HCEC 1CT (cell line): ENCODE data around the gene NFIA.
"Not testable (repeated sequence)": the region's sequence is repeated elsewhere in the genome, so short reads cannot be mapped to it uniquely, and the experiment has no call there.

Experiments used
- DNase-seq: peaks from one replicate; pipeline ENCODE4 v3.0.0-alpha.2; 2017

The NFIA gene

DNA sequence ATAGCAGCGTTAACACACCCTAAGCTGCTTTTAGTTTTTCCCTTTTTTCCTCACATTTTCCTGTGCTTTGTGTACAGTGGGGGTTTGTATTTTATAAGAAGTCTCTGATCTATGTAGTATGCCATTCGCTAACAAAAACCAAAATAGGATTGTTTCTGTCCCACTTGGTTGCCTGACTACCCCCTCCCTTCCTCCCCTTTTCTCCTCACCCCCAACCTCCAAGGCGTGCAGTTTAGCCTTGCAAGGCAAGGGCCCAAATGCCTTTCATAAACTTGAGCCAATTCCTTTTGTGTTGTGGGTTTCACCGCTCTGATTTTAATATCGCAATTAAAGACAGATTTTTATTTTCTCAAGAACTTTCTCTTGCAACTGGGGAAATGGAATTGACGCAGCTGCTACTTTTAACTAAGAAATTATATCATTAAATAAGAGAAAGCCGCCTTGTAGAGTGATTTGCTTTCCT lies 365.6 kb downstream of the NFIA start:
- DNase-seq: no peak

DNA sequence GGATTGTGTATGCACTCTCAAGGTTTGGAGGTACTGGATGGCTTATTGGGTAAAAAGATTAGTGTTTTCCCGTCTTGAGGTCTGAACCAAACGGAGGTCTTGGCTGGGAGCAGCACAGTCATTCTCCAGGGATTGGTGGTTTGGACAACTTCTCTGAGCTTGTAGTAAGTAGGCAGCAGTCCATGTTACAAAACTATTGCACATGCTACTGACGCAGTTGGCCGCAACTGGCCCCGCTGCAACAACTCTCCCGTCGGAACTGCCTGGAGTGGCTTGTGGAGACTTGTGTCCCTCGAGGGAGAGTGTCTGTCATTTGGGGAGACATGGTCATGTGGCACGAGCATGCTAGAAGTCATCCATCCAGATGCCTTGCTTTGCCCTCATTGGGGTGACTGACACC lies 366.6 kb downstream of the NFIA start:
- DNase-seq: no peak

DNA sequence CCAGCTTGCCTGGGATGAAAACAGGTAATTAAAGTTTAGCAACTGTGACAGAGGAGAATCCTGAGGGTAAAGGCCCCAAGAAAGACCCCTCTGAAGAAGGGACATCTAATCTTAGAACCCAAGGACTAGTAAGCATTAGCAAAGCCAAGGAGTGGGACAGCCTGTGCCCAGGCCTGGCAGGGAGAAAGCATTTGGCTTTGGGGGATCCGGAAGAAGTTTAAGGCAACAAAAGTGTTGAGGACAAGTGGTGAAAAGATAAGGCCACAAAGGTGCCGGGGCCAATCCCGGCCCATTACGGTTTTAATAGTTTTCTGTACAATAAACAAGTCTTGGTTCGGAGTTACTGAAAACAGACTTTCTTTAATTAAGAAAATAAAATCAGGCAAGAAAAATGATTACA lies 367.0 kb downstream of the NFIA start:
- no peak for DNase-seq

DNA sequence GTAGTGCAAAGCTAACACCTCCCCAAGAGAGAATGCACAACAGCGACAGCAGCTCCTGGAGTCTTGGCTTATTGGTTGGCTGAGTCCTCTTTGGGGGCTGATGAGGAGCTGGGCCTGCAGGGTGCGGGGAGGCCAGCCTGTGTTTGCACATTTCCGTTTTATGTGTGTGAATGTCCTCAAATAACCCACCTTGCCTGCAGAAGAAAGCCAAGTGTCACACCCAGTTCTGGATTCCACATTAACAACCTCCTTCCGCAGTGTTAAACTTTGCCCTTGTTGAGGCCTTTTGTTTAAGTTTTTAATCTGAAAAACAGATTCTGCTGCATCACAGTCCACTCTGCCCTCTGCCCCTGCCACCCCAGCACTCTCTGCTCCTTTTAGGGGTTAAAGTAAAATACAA lies 368.1 kb downstream of the NFIA start:
- DNase-seq: no peak

DNA sequence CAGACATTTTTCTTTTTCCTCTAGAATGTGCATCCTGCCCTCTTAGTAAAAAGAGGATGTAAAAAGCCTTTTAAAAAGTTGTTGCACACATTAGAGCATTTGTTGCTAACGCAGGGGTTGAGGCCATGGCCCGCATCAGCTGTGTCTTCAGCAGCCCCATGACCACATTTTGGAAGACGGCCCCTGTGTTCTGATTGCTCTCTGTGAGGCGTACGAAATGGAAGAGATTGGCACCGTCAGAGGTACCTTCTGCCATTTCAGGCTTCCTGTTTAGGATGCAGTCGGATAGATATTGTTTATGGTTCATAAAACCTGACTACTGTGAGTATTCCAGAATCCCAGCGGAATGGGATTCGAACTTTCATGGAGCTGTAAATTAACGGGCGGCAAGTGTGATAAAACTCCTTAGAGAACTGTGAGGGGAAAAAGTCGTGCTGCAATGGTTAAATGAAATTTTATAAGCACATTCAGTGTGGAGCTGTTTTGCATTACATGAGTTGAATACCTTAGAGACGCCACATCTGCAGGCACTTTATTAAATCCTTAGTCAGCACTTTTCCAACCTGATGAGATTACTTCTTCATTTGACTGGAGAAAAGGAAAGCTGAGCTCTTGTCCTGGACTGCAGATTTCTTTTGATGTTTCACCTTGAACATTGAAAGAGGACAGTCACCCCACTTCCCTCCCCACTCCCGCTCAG lies 368.7 kb downstream of the NFIA start:
- DNase-seq: no peak

DNA sequence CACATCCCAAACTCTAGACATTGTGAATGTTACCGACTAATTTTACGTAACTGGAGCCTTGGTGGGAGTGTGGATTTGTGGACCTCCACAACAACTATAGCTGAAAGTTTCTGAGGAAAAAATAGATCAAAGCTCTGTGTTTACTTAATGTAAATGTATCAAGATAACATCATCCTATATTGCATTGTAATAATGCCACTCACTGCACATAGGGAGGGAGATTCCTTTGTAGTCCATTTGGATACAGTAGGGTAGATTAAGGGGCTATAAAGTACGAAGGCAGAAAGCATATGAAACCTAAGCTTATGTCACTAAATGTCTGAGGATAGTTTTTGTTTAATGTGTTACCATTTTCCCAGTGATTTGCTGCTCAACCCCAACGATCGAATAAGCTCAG lies 369.2 kb downstream of the NFIA start:
- no peak for DNase-seq

DNA sequence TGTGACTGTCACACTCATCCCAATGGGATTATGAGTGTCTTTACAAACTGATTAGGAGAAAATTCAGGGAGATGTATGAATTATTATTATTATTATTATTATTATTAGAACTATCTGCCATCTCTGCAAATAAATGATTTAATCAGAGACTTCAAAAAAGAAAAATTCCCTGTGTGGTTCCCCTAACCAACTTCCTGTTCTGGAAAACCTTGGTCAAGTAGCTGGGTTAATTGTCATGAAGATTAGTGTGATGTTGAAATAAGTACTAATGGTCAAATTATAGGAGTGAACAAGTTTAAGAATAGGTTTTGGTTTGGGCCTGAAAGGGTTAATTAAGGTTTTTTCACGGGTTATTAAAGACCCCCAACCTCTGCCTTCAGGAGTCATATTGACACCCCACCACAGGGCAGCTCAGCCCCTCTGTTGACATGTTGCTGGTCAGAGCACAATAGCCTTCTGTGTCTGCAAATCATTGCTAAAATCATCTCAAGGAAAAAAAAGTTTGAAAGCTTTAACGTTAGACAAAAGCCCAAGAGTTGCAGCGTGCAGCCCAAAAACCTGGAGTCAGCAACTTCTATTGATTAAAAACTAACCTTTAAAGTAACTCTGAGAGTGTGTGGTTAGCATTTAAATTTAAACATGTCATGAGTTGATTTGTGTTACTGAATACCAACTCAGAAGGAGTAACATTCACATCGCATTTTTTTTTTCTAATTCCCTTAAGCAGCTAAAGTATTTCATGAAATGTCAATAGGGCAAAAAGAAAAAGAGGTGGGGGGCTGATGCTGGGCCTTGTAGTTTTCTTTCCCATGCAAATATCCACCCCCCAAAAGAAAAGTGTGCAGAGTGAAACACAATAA lies 370.0 kb downstream of the NFIA start:
- no peak for DNase-seq

DNA sequence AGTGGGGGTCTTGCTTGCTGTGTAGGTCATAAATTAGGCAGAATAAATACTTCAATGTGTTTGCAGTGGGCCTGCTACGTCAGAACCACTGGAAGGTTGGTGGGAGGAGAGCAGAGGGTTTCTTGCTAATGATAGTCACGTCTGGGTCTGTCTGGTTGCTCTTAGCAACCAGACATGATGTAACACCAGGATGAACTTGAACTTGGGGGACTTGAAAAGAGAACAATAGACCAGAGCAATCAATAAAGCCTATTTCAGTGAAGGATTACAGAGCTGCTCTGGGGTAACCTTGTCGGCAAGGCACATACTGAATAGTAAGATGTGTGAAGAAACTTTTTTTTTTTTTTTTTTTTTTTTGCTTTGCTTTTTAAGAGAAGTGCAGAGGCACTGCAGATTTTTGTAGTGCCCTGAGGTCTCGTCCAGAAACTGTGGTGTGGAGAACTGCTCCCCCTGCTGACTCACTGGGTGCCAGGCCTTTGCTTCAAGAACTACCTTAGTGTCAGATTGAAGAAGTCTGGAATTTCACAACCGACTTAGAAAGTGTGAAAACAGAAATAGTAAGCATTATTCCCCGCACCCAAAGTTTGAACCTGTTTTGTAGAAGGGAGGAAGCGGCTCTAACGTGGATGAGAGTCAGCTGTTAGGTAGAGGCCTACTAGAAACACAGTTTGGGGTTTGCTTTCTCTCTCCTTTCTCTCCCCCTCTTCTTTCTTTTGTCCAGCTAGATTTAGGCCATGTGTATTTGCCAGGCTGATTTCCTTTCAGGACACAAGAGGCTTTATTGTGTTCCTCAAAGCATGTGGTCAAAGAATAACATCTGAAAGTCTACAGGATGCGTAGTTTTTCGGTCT lies 371.0 kb downstream of the NFIA start:
- peak; percentile 86 for DNase-seq

DNA sequence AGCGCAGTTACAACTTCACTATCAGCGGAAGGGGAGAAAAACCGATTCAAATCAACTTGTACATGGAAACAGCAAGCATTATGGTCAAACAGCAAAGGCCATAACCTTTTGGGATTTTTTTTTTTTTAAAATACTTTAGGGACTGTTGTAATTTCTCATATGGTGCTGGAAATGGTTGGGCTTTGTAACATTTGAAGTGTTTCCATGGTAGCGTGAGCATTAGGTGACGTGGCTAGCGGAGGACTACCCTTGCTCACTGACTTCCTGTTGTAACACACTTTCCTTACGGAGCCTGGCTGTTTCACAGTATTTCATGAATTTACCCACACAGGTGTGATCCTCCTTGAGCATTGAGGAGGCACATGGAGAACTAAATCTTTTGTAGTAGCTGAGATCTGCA lies 373.0 kb downstream of the NFIA start:
- DNase-seq: no peak

DNA sequence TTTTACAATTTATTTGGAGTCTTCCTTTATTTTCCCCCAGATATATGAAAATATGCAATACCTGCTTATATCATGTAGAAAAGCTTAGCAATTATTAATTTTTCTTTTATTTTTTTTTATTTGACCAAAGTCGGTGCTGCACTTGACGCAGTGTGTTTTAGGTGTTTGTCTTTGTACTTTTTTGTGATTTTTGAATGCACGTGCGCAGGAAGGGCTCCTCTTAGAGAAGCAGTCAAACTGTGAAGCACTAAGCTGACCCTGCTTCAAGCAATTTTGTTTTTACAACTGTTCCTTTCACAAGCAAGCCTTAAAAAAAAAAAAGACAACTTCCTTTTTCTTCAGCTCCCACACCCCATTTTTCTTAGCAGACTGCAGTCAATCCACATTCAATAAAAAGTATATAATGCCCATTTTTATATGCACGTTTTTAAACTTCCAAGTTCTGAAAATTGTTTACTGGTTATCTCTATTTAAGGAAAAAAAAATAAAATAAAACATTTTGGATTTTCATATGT lies 375.2 kb downstream of the NFIA start:
- DNase-seq: no peak

DNA sequence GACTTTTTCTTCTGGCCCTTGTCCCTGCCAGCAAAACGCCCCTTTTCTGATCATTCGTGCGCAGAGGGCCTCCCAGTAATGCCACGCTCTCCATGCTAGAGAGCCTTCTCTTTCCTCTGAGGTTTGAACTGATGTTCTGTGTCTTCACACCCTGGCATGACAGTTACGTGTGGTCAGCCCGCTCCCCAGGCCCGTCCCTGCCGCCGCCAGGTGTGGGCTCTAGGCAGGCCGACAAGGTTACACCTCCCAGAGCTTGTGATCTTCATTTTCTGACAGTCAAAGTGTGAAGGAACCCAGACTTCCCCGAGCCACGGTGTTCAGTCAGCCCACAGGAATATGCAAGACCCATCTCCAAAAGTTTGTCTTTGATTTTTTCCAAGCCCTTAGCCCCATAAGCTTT lies 377.0 kb downstream of the NFIA start:
- DNase-seq: no peak

DNA sequence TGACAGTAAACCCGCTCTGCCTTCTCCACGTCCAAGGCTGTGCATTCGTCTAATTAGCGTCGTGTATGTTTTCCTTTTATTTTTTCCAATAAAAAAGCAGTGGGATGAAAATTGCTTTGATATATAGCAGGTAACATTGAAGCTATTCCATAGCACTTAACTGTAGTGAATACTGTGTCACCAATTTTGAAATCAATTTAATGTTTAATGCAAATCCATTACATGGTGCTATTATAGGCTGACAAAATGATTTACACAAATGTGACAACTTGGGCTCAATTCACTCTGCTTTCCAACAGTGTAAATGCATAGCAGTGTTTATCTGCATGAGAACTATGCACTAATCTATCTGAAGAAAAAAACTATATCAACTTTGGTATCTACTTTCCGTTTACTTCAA lies 377.8 kb downstream of the NFIA start:
- DNase-seq: no peak

DNA sequence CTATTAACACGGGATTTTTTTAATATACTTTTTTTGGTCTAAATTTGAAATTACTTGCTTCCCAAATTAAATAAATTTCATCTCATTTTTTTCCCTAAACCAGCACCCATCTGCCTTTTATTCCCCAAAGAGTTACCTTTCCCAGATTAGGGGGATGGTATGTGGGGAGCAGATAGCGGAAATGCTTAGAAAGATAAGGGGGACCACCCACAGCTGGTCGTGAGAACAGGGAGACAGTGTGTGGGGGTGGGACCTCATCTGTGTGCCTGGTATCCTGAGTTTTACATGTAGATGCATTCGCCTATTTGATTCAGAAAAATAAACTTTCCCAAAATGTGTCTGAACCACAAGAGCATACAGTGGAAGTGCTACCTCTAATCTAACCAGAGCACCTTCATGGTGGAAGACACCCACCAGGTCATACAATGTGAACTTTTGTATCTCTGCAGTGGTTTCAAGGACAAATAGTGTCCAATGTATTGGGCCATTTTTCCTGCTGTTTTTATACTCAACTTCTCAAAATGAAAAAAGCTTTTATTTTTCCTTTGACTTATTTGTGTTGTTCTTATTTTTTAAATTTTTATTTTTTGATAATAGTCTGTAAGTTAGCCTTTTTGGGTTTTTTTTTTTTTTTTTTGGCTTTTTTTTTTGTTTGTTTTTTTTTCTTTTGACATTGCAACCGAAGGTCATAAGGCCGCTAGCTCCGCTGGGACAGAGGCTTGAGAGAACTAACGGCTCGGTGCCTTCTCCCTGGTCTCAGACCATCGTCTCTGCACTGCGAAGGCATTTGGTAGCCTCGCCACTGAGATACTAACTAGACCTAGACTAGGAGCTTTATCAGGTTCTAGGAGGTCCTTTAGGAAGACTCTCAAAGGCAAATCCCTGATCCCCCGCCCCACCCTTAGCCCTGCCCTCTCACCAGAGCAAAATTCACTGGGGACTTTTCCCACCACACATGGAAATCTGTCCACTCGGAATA lies 379.3 kb downstream of the NFIA start:
- DNase-seq: no peak

DNA sequence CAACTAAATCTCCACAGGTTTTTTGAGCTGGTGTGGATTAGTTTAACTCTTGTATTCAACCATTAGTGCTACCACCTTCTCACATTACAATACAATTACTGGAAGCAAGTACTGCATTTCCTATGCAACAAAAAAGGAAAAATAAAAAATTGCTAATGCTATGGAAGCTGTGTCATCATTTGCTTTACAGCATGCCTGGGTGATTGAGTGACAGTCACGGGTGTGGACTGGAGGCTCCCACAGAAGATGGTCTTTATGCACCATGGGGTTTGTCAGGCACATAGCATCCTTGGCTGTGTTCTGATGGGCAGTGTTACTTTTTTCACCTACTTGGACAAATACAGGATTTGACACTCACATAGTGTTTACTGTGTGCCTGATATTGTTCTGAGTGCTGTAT lies 380.3 kb downstream of the NFIA start:
- DNase-seq: no peak

DNA sequence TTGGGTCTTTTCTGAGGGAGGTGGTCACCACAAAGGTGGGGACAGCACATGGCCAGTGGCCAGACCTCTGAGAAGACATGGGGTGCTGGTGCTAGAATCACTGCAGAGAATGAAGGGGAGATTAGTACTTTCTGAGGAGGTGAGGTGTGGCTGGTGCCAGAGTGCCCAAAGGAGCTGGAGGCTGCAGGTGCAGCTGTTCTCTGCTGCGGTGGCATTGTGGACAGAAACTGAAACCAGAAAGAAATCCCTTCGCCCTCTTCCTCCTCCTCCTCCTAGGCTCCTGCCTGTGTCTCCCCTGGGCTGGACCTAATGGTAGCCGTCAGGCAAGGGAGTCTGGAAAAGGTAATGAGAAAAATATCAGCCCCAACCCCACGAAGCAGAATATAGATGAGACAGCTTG lies 380.9 kb downstream of the NFIA start:
- DNase-seq: no peak

DNA sequence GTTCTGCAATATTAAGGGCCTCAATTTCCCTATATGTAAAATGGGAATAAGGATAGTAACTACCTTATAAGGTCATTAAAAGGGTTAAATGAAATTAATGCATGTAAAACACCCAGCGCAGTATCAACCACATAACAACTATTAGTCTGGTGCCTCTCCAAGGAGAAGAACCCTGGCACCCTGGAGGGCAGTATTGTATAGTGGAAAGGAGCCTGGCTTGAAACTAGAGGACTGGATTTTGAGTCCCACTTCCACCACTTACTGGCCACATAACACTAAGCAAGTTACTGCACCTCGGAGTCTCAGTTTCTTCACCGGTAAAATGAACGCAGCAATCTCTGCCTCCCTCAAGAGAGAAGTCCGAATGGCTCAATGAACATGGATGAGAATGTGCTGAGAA lies 385.5 kb downstream of the NFIA start:
- DNase-seq: not testable (repeated sequence)

DNA sequence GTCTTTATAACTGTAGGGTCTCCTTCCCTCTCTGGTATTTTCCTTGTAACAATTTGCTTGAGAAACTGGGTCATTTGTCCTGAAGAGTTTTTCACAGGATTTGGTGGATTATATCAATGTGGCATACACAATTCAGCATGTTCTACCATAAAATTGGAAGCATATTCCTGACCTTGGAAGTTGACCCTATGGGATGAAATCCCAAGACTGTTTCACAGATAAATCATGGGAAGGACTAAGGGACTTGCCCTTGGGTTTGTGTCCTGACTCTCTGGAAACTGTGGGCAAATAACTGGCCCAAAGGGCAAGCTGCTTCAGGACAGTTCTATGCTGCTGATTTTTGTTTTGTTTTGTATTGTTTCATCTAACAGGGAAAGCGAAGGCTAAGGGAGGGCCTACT lies 387.0 kb downstream of the NFIA start:
- no peak for DNase-seq

DNA sequence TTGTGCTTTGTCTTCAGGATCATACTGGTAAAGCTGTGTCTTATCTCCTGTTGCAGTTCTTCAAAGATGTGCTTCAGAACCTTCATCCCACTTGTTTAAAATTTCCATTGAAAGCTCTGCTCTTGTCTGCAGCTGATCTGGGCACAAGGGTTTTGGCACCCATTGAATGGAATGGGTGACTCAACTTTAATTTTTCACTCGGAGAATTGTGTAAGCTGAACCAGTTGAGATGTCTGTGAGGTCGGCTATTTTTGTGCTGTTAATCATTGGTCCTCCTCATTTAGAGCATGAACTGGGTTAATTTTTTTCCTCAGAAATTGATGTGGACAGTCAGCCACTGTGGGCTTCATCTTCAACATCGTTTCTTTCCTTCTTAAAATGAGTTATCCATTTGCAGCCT lies 390.5 kb downstream of the NFIA start:
- no peak for DNase-seq

DNA sequence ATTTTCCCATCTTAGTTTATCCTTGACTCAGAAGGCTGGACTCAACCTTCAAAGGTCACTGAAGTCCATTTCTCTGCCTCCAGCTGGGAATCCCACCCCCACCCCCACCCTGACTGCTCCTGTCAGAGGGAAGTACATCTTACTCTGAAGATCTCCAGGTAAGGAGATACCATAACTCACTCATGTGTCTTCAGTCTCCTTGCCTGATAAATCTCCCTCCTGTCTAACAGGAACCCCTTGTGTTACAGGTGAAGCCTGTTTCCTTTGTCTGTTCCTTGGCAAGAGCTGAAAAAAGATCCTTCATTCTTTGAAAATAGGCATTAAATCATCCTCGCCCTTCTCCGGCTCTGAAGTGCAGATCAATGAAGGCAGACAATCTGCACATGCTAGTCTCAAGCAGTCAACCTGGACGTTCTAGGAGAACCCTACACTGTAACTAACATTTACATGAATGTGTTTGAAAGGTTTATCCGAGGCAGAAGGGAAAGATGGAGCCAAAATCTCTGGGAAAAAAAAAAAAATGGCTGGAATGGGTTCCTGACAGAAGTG lies 392.0 kb downstream of the NFIA start:
- no peak for DNase-seq

DNA sequence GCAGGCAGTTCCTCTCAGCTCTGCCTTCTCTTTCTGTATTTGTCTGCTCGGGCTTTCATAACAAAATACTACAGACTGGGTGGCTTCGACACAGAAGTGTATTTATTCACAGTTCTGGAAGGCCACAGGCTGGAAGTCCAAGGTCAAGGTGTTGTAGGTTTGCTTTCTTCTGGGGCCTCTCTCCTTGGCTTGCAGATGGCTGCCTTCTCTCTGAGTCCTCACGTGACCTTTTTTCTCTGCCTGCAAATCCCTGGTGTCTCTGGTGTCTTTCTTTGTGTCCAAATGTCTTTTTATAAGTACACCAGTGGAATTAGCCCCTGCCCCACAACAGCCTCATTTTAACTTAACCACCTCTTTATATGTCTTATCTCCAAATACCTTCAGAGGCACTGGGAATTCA lies 392.6 kb downstream of the NFIA start:
- DNase-seq: no peak

DNA sequence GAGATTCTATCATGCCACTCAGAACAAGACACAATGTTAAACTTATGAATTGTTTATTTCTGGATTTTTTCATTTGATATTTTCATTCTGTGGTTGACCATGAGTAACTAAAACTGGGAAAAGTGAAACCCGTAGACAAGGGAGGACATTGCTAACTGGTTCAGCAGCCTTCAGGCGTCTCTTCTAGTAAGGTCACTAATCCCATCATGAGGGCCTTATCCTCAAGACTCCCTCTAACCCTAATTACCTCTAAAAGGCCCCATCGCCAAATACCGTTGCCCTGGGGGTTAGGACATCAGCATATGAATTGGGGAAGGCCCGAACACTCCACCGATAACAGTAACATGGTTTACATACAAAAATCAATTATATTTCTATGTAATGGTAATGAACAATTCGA lies 394.9 kb downstream of the NFIA start:
- DNase-seq: no peak
